ENCODE measurements around the gene PSMA6. TPM values are rescaled to one million over a fixed set of nuclear protein-coding genes. Genes with fewer than 3 reads are reported as not detected.

The PSMA6 gene
- total and polyA plus RNA-seq, 4 experiments from 2014 or later, result 84.6 to 413 (median 207) TPM

DNA sequence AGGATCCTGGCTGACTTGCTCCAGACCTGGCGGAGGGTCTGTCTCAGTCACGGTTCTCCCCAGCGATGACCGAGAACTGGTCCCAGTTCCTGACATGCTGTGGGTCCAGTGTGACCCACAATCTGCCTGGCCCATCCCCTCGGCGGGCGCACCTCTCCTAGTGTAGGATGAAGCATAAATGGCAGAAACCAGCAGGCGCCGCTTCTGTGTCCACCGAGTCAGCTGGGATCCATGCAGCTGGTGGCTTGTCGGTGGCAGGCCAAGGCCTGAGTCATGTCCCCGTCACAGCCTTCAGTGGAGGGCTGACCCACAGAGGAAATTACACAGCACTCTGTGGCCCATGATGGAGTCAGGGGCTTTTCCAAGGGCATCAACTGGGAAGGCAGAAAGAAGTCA lies 73.9 kb downstream of the PSMA6 start:
- Histone ChIP-seq H3K36me3 (ENCODE audit: insufficient read depth, low read length) (no peaks in the 10 kb centered on the region), H3K9me3 (ENCODE audit: control insufficient read depth in 1 of 2, low read length in 2 of 2) (no peaks in the 10 kb centered on the region), H3K27me3 (ENCODE audit: insufficient read depth, low read length) (no peaks in the 10 kb centered on the region), H3K4me3 (ENCODE audit: low read length in 2 of 2) (no peak overlapping the region), H3K27ac (ENCODE audit: low read depth, low read length) (no peak overlapping the region), H3K4me1 (ENCODE audit: insufficient read depth, low read length) (no peaks in the 10 kb centered on the region)
- no peak overlapping the region for H3K4me3 Mint-ChIP-seq
- no peak for DNase-seq
- H3K27me3 Mint-ChIP-seq, result no peaks in the 10 kb centered on the region
- ChIA-PET POLR2A (ENCODE audit: partially characterized antibody) (interaction anchor here (0.8 to 0.9 kb wide), 2 partner anchors 9 to 37 kb away, joined by 3 read pairs; no protein-coding TSS in a partner anchor), CTCF (ENCODE audit: partially characterized antibody) (no interaction called here)
- intact Hi-C loops (cut with micrococcal nuclease), result loop anchor here (5.0 kb wide), 1 partner anchor 36 kb away; the partner anchor contains the start of gene NFKBIA
- H3K36me3 Mint-ChIP-seq, result no peaks in the 10 kb centered on the region
- peaks cover 0 to 6% (median under 1%) of the 10 kb centered on the region in 8 donors for H3K9me3 Mint-ChIP-seq
- peaks cover 0 to 2% (median 0%) of the 10 kb centered on the region in 4 donors for H3K4me1 Mint-ChIP-seq
- no peak overlapping the region for H3K27ac Mint-ChIP-seq

DNA sequence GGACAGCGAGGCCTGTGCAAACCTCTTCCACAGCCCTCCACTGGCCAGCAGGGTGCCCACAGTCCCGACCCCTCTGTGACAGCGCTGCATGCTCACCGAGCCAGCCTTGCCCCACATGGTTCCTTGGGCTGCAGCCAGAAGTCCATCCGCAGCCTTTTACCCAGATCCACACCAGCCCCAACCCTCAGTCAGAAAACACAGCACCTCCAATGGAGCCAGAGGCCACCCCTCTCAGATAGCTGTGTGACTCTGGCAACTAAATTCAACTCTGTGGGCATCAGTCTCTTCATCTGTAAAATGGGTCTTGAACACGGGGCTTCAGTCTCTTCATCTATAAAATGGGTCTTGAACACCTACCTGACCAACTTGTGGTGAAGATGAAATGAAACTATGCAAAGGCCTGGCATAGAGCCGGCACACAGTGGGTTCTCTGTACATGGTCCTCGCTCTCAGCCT lies 74.4 kb downstream of the PSMA6 start:
- Histone ChIP-seq H3K4me1 (ENCODE audit: insufficient read depth, low read length) (no peaks in the 10 kb centered on the region), H3K9me3 (ENCODE audit: control insufficient read depth in 1 of 2, low read length in 2 of 2) (no peaks in the 10 kb centered on the region), H3K27me3 (ENCODE audit: insufficient read depth, low read length) (no peaks in the 10 kb centered on the region), H3K4me3 (ENCODE audit: low read length in 2 of 2) (no peak overlapping the region), H3K36me3 (ENCODE audit: insufficient read depth, low read length) (no peaks in the 10 kb centered on the region), H3K27ac (ENCODE audit: low read depth, low read length) (no peak overlapping the region)
- peaks cover 0 to 2% (median 0%) of the 10 kb centered on the region in 4 donors for H3K4me1 Mint-ChIP-seq
- intact Hi-C loops (cut with micrococcal nuclease), result loop anchor here (5.0 kb wide), 1 partner anchor 36 kb away; the partner anchor contains the start of gene NFKBIA
- no peaks in the 10 kb centered on the region for H3K36me3 Mint-ChIP-seq
- H3K4me3 Mint-ChIP-seq, result no peak overlapping the region
- POLR2A ChIA-PET (ENCODE audit: partially characterized antibody), result interaction anchor here (0.9 kb wide), 1 partner anchor 37 kb away, joined by 3 read pairs; no protein-coding TSS in a partner anchor
- CTCF ChIA-PET (ENCODE audit: partially characterized antibody), result no interaction called here
- H3K27ac Mint-ChIP-seq, result no peak overlapping the region
- no peak for DNase-seq
- peaks cover 0 to 9% (median 2%) of the 10 kb centered on the region in 8 donors for H3K9me3 Mint-ChIP-seq
- no peaks in the 10 kb centered on the region for H3K27me3 Mint-ChIP-seq

DNA sequence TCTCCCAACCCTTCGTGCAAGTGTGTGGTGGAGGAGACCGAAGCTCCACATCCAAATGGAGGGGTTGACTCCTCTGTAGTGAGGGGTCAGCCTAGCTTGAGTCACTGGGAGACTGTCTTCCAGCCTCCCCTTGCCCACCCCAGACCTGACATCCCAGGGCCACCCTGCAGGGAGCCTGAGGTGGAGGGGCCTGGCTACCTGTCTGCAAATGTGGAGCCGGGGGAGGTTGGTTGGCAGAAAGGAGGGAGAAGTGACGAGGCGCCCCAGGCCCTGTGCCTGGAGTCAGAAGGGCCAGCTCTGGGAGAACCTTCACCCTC lies 74.8 kb downstream of the PSMA6 start:
- H3K27ac Mint-ChIP-seq, result no peak overlapping the region
- intact Hi-C loops (cut with micrococcal nuclease), result loop anchor here (5.0 kb wide), 1 partner anchor 35 kb away; the partner anchor contains the start of gene NFKBIA
- H3K4me1 ChIP-seq (ENCODE audit: insufficient read depth, low read length), result no peaks in the 10 kb centered on the region

More for the DNA sequence above, 74.8 kb downstream of the PSMA6 start:
- Mint-ChIP-seq H3K27me3 (no peaks in the 10 kb centered on the region), H3K9me3 (peaks cover 0 to 10% (median 2%) of the 10 kb centered on the region in 8 donors), H3K4me3 (no peak overlapping the region), H3K36me3 (no peaks in the 10 kb centered on the region), H3K4me1 (peaks cover 0 to 2% (median 0%) of the 10 kb centered on the region in 4 donors)
- Histone ChIP-seq H3K9me3 (ENCODE audit: control insufficient read depth in 1 of 2, low read length in 2 of 2) (no peaks in the 10 kb centered on the region), H3K27ac (ENCODE audit: low read depth, low read length) (no peak overlapping the region), H3K36me3 (ENCODE audit: insufficient read depth, low read length) (no peaks in the 10 kb centered on the region), H3K27me3 (ENCODE audit: insufficient read depth, low read length) (no peaks in the 10 kb centered on the region), H3K4me3 (ENCODE audit: low read length in 2 of 2) (no peak overlapping the region)
- ChIA-PET POLR2A (ENCODE audit: partially characterized antibody) (interaction anchor here (1.0 kb wide), 1 partner anchor 74 kb away, joined by 3 read pairs; the partner anchor contains the start of gene PSMA6), CTCF (ENCODE audit: partially characterized antibody) (no interaction called here)
- DNase-seq, result no peak

Other genes with a start within 250 kb of the PSMA6 start
- 10 to 100 TPM; 35.2 to 41.5 TPM for gene FAM177A1, start 246.1 kb upstream of the PSMA6 start, total RNA-seq
- gene FAM177A1, start 246.1 kb upstream of the PSMA6 start, polyA plus RNA-seq, result 10 to 100 TPM; 46.8 to 60.0 TPM
- gene PPP2R3C, start 170.4 kb upstream of the PSMA6 start, total RNA-seq, result 10 to 100 TPM; 36.1 to 41.0 TPM
- gene PPP2R3C, start 170.4 kb upstream of the PSMA6 start, polyA plus RNA-seq, result 10 to 100 TPM; 58.0 to 70.9 TPM
- 10 to 100 TPM; 38.9 to 39.4 TPM for gene PRORP, start 169.8 kb upstream of the PSMA6 start, total RNA-seq
- 100 to 1,000 TPM in 1 of 2 donors, 10 to 100 TPM in 1; 84.2 to 121 TPM for gene PRORP, start 169.8 kb upstream of the PSMA6 start, polyA plus RNA-seq
- gene NFKBIA, start 112.4 kb downstream of the PSMA6 start, total RNA-seq, result 100 to 1,000 TPM; 119 to 120 TPM
- 100 to 1,000 TPM; 334 to 833 TPM for gene NFKBIA, start 112.4 kb downstream of the PSMA6 start, polyA plus RNA-seq
- not detected for gene INSM2, start 241.8 kb downstream of the PSMA6 start, total RNA-seq
- not detected for gene INSM2, start 241.8 kb downstream of the PSMA6 start, polyA plus RNA-seq